ENCODE data around the gene RBMS3. TPM values are rescaled to one million over a fixed set of nuclear protein-coding genes. Genes with fewer than 3 reads are reported as not detected.

The RBMS3 gene
- total RNA-seq, 1 donor from 2014 or later, result 3.8 TPM

- no peaks in the 10 kb centered on the region for H3K9me3 Mint-ChIP-seq (ENCODE audit: low read depth)
- DNase-seq (ENCODE audit: low spot score, unreplicated experiment), result no peak
- no peak overlapping the region for H3K4me3 Mint-ChIP-seq (ENCODE audit: low read depth)
- no peak for TF ChIP-seq CTCF (IDR thresholded peaks at IDR 0.05; ENCODE audit: unreplicated experiment)
- no peaks in the 10 kb centered on the region for H3K27me3 Mint-ChIP-seq
- H3K4me1 Mint-ChIP-seq (ENCODE audit: low read depth), result peaks cover 14% of the 10 kb centered on the region
- H3K27ac Mint-ChIP-seq, result no peak overlapping the region
- H3K36me3 Mint-ChIP-seq (ENCODE audit: insufficient read depth), result no peaks in the 10 kb centered on the region
Measured at GRCh38 chr3:29646043-29646442, 365.2 kb downstream of the RBMS3 start.

GRCh38 chr3:29649815-29650547, 369.1 kb downstream of the RBMS3 start:
- peaks cover 3% of the 10 kb centered on the region for H3K9me3 Mint-ChIP-seq (ENCODE audit: low read depth)
- H3K27ac Mint-ChIP-seq, result no peak overlapping the region
- TF ChIP-seq CTCF (IDR thresholded peaks at IDR 0.05; ENCODE audit: unreplicated experiment), result no peak
- DNase-seq (ENCODE audit: low spot score, unreplicated experiment), result no peak
- no peaks in the 10 kb centered on the region for H3K36me3 Mint-ChIP-seq (ENCODE audit: insufficient read depth)
- no peaks in the 10 kb centered on the region for H3K27me3 Mint-ChIP-seq
- H3K4me1 Mint-ChIP-seq (ENCODE audit: low read depth), result peaks cover 10% of the 10 kb centered on the region
- H3K4me3 Mint-ChIP-seq (ENCODE audit: low read depth), result no peak overlapping the region

GRCh38 chr3:29653680-29654079, 372.8 kb downstream of the RBMS3 start:
- TF ChIP-seq CTCF (IDR thresholded peaks at IDR 0.05; ENCODE audit: unreplicated experiment), result no peak
- no peaks in the 10 kb centered on the region for H3K36me3 Mint-ChIP-seq (ENCODE audit: insufficient read depth)
- H3K27ac Mint-ChIP-seq, result no peak overlapping the region
- peaks cover 3% of the 10 kb centered on the region for H3K9me3 Mint-ChIP-seq (ENCODE audit: low read depth)
- no peak overlapping the region for H3K4me3 Mint-ChIP-seq (ENCODE audit: low read depth)
- no peaks in the 10 kb centered on the region for H3K27me3 Mint-ChIP-seq
- peaks cover 7% of the 10 kb centered on the region for H3K4me1 Mint-ChIP-seq (ENCODE audit: low read depth)
- DNase-seq (ENCODE audit: low spot score, unreplicated experiment), result no peak

GRCh38 chr3:29655015-29655747, 374.3 kb downstream of the RBMS3 start:
- Mint-ChIP-seq H3K27me3 (no peaks in the 10 kb centered on the region), H3K36me3 (ENCODE audit: insufficient read depth) (no peaks in the 10 kb centered on the region), H3K27ac (no peak overlapping the region), H3K4me1 (ENCODE audit: low read depth) (peaks cover 7% of the 10 kb centered on the region), H3K9me3 (ENCODE audit: low read depth) (peaks cover 3% of the 10 kb centered on the region), H3K4me3 (ENCODE audit: low read depth) (no peak overlapping the region)
- no peak for DNase-seq (ENCODE audit: low spot score, unreplicated experiment)
- TF ChIP-seq CTCF (IDR thresholded peaks at IDR 0.05; ENCODE audit: unreplicated experiment), result no peak

GRCh38 chr3:29665688-29666087, 384.8 kb downstream of the RBMS3 start:
- H3K27me3 Mint-ChIP-seq, result no peaks in the 10 kb centered on the region

More at GRCh38 chr3:29665688-29666087, 384.8 kb downstream of the RBMS3 start:
- Mint-ChIP-seq H3K9me3 (ENCODE audit: low read depth) (peaks cover 6% of the 10 kb centered on the region), H3K27ac (peak overlapping the region; percentile 35), H3K4me3 (ENCODE audit: low read depth) (no peak overlapping the region), H3K36me3 (ENCODE audit: insufficient read depth) (peaks cover 3% of the 10 kb centered on the region), H3K4me1 (ENCODE audit: low read depth) (peaks cover 14% of the 10 kb centered on the region)
- DNase-seq (ENCODE audit: low spot score, unreplicated experiment), result no peak
- TF ChIP-seq CTCF (IDR thresholded peaks at IDR 0.05; ENCODE audit: unreplicated experiment), result no peak
